IMR-90 (cell line): ENCODE data around the gene PRMT5. TPM values are rescaled to one million over a fixed set of nuclear protein-coding genes. Genes with fewer than 3 reads are reported as not detected.

Source experiments
- ATAC-seq: fragments of 200-7000 bp; cut with Tn5 transposase; 2 replicates; pipeline ENCODE4 v1.9.1; 2020; ENCODE audit warnings: low read depth, mild to moderate bottlenecking, moderate library complexity
- BruUV-seq: library from RNA; stranded (reverse); fragments of 400-500 nt; replicated peaks from 2 replicates; lab custom pipeline; 2021; lab: Mats Ljungman, UMichigan
- CTCF ChIA-PET: fragments of 300-600 bp; formaldehyde crosslinking; extraction: SDS; loops from one replicate; lab custom pipeline; 2021; ENCODE audit warnings: antibody characterized with exemption; lab: Yijun Ruan, JAX
- POLR2A ChIA-PET: fragments of 300-600 bp; sonication (Branson Sonifier 250); formaldehyde crosslinking; loops from one replicate; lab custom pipeline; 2022; ENCODE audit warnings: antibody characterized with exemption; ENCODE audit not compliant: unreplicated experiment; lab: Charles Lee
- DNase-seq: peaks from one replicate; pipeline ENCODE4 v3.0.0; 2013
- H2AFZ ChIP-seq: replicated peaks from 2 replicates; pipeline ENCODE3; 2013; ENCODE audit warnings: low read length, mild to moderate bottlenecking; ENCODE audit not compliant: poor library complexity
- H2AK5ac ChIP-seq: 2 replicates; pipeline ENCODE4 v1.6.1; 2013; ENCODE audit warnings: low read depth, low read length, inconsistent platforms
- H2AK9ac ChIP-seq: replicated peaks from 2 replicates; pipeline ENCODE3; 2013; ENCODE audit warnings: mild to moderate bottlenecking, low read depth, low read length, moderate library complexity; ENCODE audit not compliant: poor library complexity
- H2BK120ac ChIP-seq: 2 replicates; pipeline ENCODE4 v1.6.1; 2013; ENCODE audit warnings: low read depth, low read length, inconsistent platforms
- H2BK15ac ChIP-seq: 3 replicates; pipeline ENCODE4 v1.6.1; 2013; ENCODE audit warnings: low read depth, low read length, inconsistent platforms
- H2BK20ac ChIP-seq: 2 replicates; pipeline ENCODE4 v1.6.1; 2013; ENCODE audit warnings: low read depth, mild to moderate bottlenecking, inconsistent platforms, low read length, moderate library complexity
- H2BK5ac ChIP-seq: 2 replicates; pipeline ENCODE4 v1.6.1; 2013; ENCODE audit warnings: mild to moderate bottlenecking, low read depth, low read length, inconsistent platforms; ENCODE audit not compliant: poor library complexity, severe bottlenecking
- H3K14ac ChIP-seq: replicated peaks from 2 replicates; pipeline ENCODE4 v1.6.1; 2013; ENCODE audit warnings: low read depth, low read length, inconsistent platforms
- H3K18ac ChIP-seq: 2 replicates; pipeline ENCODE4 v1.6.1; 2013; ENCODE audit warnings: low read depth, low read length, control low read depth
- H3K23ac ChIP-seq: 2 replicates; pipeline ENCODE4 v1.6.1; 2013; ENCODE audit warnings: low read depth, low read length, inconsistent platforms
- H3K27ac ChIP-seq: 2 replicates; pipeline ENCODE4 v1.5.1; 2013; ENCODE audit warnings: mild to moderate bottlenecking, control low read depth, low read length; ENCODE audit not compliant: insufficient read depth
- H3K27me3 ChIP-seq: 2 replicates; pipeline ENCODE4 v1.6.1; 2013; ENCODE audit warnings: low read length; ENCODE audit not compliant: control insufficient read depth, insufficient read depth
- H3K36me3 ChIP-seq: 2 replicates; pipeline ENCODE4 v1.6.1; 2013; ENCODE audit warnings: low read length, mixed read lengths; ENCODE audit not compliant: control insufficient read depth, insufficient read depth
- H3K4ac ChIP-seq: 2 replicates; pipeline ENCODE4 v1.6.1; 2013; ENCODE audit warnings: low read depth, low read length, inconsistent platforms
- H3K4me1 ChIP-seq: 2 replicates; pipeline ENCODE4 v1.6.1; 2013; ENCODE audit warnings: low read length, mixed read lengths; ENCODE audit not compliant: control insufficient read depth, insufficient read depth
- H3K4me2 ChIP-seq: 2 replicates; pipeline ENCODE4 v1.6.1; 2013; ENCODE audit warnings: low read depth, mild to moderate bottlenecking, control low read depth, low read length, moderate library complexity
- H3K4me3 ChIP-seq: 2 replicates; pipeline ENCODE4 v1.5.1; 2013; ENCODE audit warnings: low read depth, mild to moderate bottlenecking, control low read depth, low read length, moderate library complexity; ENCODE audit not compliant: insufficient read depth
- H3K56ac ChIP-seq: 2 replicates; pipeline ENCODE4 v1.6.1; 2013; ENCODE audit warnings: low read length, inconsistent platforms; ENCODE audit not compliant: insufficient read depth; ENCODE audit errors: extremely low read depth
- H3K79me1 ChIP-seq, 2 experiments: 2 replicates each; pipeline ENCODE4 v1.6.1; 2013; ENCODE audit warnings: low read length in 2 of 2, inconsistent platforms in 1 of 2, low read depth in 1 of 2
- H3K9ac ChIP-seq: 2 replicates; pipeline ENCODE4 v1.6.1; 2013; ENCODE audit warnings: low read depth, low read length, control low read depth
- H3K9me1 ChIP-seq: 2 replicates; pipeline ENCODE4 v1.6.1; 2013; ENCODE audit warnings: low read length, inconsistent platforms; ENCODE audit not compliant: insufficient read depth
- H3K9me3 ChIP-seq: 2 replicates; pipeline ENCODE4 v1.6.1; 2013; ENCODE audit warnings: low read length; ENCODE audit not compliant: control insufficient read depth, insufficient read depth
- H4K20me1 ChIP-seq: 2 replicates; pipeline ENCODE4 v1.6.1; 2013; ENCODE audit warnings: low read length, inconsistent platforms; ENCODE audit not compliant: insufficient read depth
- H4K5ac ChIP-seq: 2 replicates; pipeline ENCODE4 v1.6.1; 2013; ENCODE audit warnings: mild to moderate bottlenecking, low read depth, low read length, control low read depth
- H4K8ac ChIP-seq, 2 experiments: 2 replicates each; pipeline ENCODE4 v1.6.1; 2013; ENCODE audit warnings: low read depth in 2 of 2, low read length in 2 of 2, control low read depth in 1 of 2, inconsistent platforms in 1 of 2
- H4K91ac ChIP-seq: 2 replicates; pipeline ENCODE4 v1.6.1; 2013; ENCODE audit warnings: low read depth, low read length, inconsistent platforms; ENCODE audit not compliant: insufficient read depth
- BHLHE40 ChIP-seq: fragments of 150-350 bp; IDR thresholded peaks from 2 replicates; pipeline ENCODE4 v1.6.1; 2016; ENCODE audit warnings: mild to moderate bottlenecking, low read depth, low read length
- CEBPB ChIP-seq: IDR thresholded peaks from 2 replicates; pipeline ENCODE4 v1.6.1; 2012; ENCODE audit warnings: low read depth, low read length, improper control_type of control experiment
- CHD1 ChIP-seq: IDR thresholded peaks from 2 replicates; pipeline ENCODE4 v1.6.1; 2012; ENCODE audit warnings: low read depth, low read length, improper control_type of control experiment
- CTCF ChIP-seq: conservative IDR thresholded peaks from 2 replicates; pipeline ENCODE4 v1.5.1; 2012; ENCODE audit warnings: mild to moderate bottlenecking, low read depth, low read length, improper control_type of control experiment
- ELK1 ChIP-seq: fragments of 150-350 bp; IDR thresholded peaks from 2 replicates; pipeline ENCODE4 v1.6.1; 2016; ENCODE audit warnings: low read depth, mild to moderate bottlenecking, low read length, moderate library complexity, borderline replicate concordance
- FOS ChIP-seq: fragments of 150-350 bp; IDR thresholded peaks from 2 replicates; pipeline ENCODE4 v1.6.1; 2016; ENCODE audit warnings: low read depth, low read length
- MAZ ChIP-seq: IDR thresholded peaks from 2 replicates; pipeline ENCODE4 v1.6.1; 2012; ENCODE audit warnings: low read depth, mild to moderate bottlenecking, low read length, improper control_type of control experiment, moderate library complexity, borderline replicate concordance
- MXI1 ChIP-seq: IDR thresholded peaks from 2 replicates; pipeline ENCODE4 v1.6.1; 2012; ENCODE audit warnings: low read depth, mild to moderate bottlenecking, low read length, moderate library complexity, borderline replicate concordance
- POLR2A ChIP-seq: IDR thresholded peaks from 2 replicates; pipeline ENCODE4 v1.6.1; 2012; ENCODE audit warnings: mild to moderate bottlenecking, low read depth, low read length
- RAD21 ChIP-seq: IDR thresholded peaks from 2 replicates; pipeline ENCODE4 v1.6.1; 2012; ENCODE audit warnings: low read length, improper control_type of control experiment
- RCOR1 ChIP-seq: IDR thresholded peaks from 2 replicates; pipeline ENCODE4 v1.6.1; 2012; ENCODE audit warnings: mild to moderate bottlenecking, low read length, improper control_type of control experiment; ENCODE audit not compliant: insufficient replicate concordance
- RFX5 ChIP-seq: IDR thresholded peaks from 2 replicates; pipeline ENCODE4 v1.8.0; 2012; ENCODE audit warnings: low read depth, mild to moderate bottlenecking, low read length, moderate library complexity
- USF2 ChIP-seq: fragments of 150-350 bp; IDR thresholded peaks from 2 replicates; pipeline ENCODE4 v1.6.1; 2017; ENCODE audit warnings: mild to moderate bottlenecking, antibody characterized with exemption, low read length, low read depth
- WGBS, 2 experiments: methylation state at CpG; one replicate each; pipeline versions ENCODE4 v1.1.5 to v1.1.7; 2013; ENCODE audit warnings: missing lambda C conversion rate in 2 of 2; ENCODE audit not compliant: insufficient read length in 1 of 2; ENCODE audit errors: extremely low coverage in 2 of 2; 5-methylcytosine and 5-hydroxymethylcytosine counted together
- dilution Hi-C: fragments of 300-500 bp; cut with HindIII; formaldehyde crosslinking; loops from one replicate; pipeline ENCODE4 v1.14.3; 2018; ENCODE audit warnings: low sequenced_read_pairs; ENCODE audit not compliant: unreplicated experiment
- in situ Hi-C: fragments of 300-500 bp; cut with MboI; formaldehyde crosslinking; loops from 3 replicates; pipeline ENCODE4 v1.14.3; 2019; ENCODE audit warnings: low sequenced_read_pairs, inconsistent platforms, mixed read lengths
- intact Hi-C: fragments of 100-400 bp; cut with micrococcal nuclease; formaldehyde crosslinking; loops from 2 replicates; pipeline ENCODE4 v1.10.0; 2022
- polyA plus RNA-seq, 3 experiments: library from polyadenylated mRNA; depleted of rRNA; stranded (reverse); fragments of >200 nt; gene quantifications; 2 replicates each; pipeline ENCODE4 v1.2.3, GENCODE V29; 2012; ENCODE audit warnings: low replicate concordance in 1 of 3
- total RNA-seq: library from RNA; depleted of rRNA; stranded (reverse); fragments of >200 nt; gene quantifications from 2 replicates; pipeline ENCODE4 v1.2.3, GENCODE V29; 2012

PRMT5 gene
- total and polyA plus RNA-seq, 2 of the 4 experiments (the other 2 are of a cell fraction), result 99.3 to 136 TPM

- Histone ChIP-seq H4K20me1 (no peaks in the 10 kb centered on the region), H4K91ac (no peak overlapping the region), H3K9me1 (no peaks in the 10 kb centered on the region; the same call in 1 of the 2 replicates), H4K8ac (no peak overlapping the region), H2AK5ac (no peak overlapping the region), H3K4me3 (no peak overlapping the region), H3K4me2 (no peak overlapping the region), H3K14ac (no peak overlapping the region), H2BK120ac (no peak overlapping the region), H2BK15ac (no peak overlapping the region), H3K4me1 (peaks cover 3% of the 10 kb centered on the region; the same call in 1 of the 2 replicates), H3K9ac (no peak overlapping the region), H3K23ac (no peak overlapping the region), H2AK9ac (no peak overlapping the region), H3K27me3 (no peaks in the 10 kb centered on the region), H2BK20ac (no peak overlapping the region), H3K79me1 (peaks cover 7 to 20% of the 10 kb centered on the region in 2 experiments), H3K18ac (no peak overlapping the region), H4K5ac (no peak overlapping the region), H3K9me3 (no peaks in the 10 kb centered on the region), H2AFZ (no peak overlapping the region), H3K27ac (no peak overlapping the region), H3K4ac (no peak overlapping the region), H3K36me3 (peaks cover 3% of the 10 kb centered on the region), H3K56ac (no peak overlapping the region), H2BK5ac (no peak overlapping the region)
- POLR2A ChIA-PET, result no interaction called here
- no peak for TF ChIP-seq USF2
- TF ChIP-seq ELK1, result no peak
- no peak for TF ChIP-seq CHD1
- TF ChIP-seq RAD21, result no peak
- TF ChIP-seq POLR2A, result no peak
- no peak for TF ChIP-seq CTCF
- TF ChIP-seq RFX5, result no peak
- no peak for TF ChIP-seq BHLHE40
- TF ChIP-seq FOS, result no peak
- TF ChIP-seq RCOR1, result no peak
- no peak for TF ChIP-seq CEBPB
- no peak for TF ChIP-seq MAZ
- TF ChIP-seq MXI1, result no peak
- no peak for DNase-seq
- no TSS peak for BruUV-seq
- dilution Hi-C loops, result no loop called here
- in situ Hi-C loops, result no loop called here
- CTCF ChIA-PET, result interaction anchor here (0.6 kb wide), 1 partner anchor 1627 kb away, joined by 4 read pairs; no protein-coding TSS in a partner anchor
- no peak for ATAC-seq
- no CpG with 5 or more reads among the region's 3 CpGs for WGBS, 2 experiments
- intact Hi-C loops, result no loop called here
Measured at GRCh38 chr14:22932146-22932545, 3.0 kb upstream of the PRMT5 start.
